ENCODE results near the gene PLEKHJ1. TPM values are rescaled to one million over a fixed set of nuclear protein-coding genes. Genes with fewer than 3 reads are reported as not detected.

PLEKHJ1 gene
- total and polyA plus RNA-seq, 2 of the 8 experiments (the other 6 are each of a cell fraction or from before 2014, with no cell fraction given): 135 to 187 TPM

DNA sequence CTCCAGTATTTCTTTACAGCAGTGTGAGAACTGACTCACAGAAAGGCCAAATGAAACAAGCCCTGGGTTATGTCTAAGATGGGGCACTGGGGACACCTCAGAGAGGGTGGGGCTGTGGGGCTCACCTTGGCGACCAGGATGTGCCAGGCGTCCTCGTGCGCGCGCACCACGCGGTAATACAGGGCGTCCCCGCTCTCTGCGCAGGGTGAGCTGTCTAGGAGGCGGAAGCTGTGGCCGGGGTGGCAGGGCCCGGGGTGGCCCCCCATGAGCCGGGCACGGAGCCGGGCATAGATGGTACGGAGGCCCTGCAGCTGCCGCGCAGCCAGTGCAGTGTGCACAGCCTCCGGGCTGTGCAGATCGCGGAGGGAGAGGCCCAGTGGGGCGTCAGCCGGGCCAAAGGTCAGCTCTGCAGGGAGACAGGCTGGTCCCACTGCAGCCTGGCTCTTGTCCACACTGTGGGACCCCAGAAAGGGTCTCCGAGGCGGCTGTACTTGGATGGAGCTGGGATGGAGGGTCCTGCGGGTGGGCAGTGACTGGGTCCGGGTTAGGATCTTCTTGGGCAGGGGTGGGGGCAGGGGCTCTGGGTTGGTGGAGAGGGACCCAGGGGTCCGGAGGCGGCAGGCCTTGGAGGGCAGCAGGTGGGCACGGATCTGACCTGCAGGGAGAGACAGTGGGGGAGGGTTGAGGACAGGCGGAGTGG, 42.5 kb upstream of the PLEKHJ1 start:
- Histone ChIP-seq H3K9me3 (ENCODE audit: insufficient read depth in 2 of 2, low read depth in 1 of 2, low read length in 1 of 2) (no peaks in the 10 kb centered on the region), H2AK5ac (ENCODE audit: low read depth, low read length) (no peak overlapping the region), H2BK12ac (ENCODE audit: low read depth, low read length) (no peak overlapping the region), H2BK15ac (ENCODE audit: low read length) (no peak overlapping the region), H2BK20ac (ENCODE audit: low read length) (no peak overlapping the region), H3K56ac (replicated peaks; ENCODE audit: insufficient read length, low read depth, low read length) (no peak overlapping the region), H4K5ac (ENCODE audit: insufficient read length, low read depth, low read length) (no peak overlapping the region), H3K4me2 (ENCODE audit: insufficient read depth in 1 of 2, low read depth in 2 of 2, low read length in 2 of 2) (no peak overlapping the region), H3K14ac (ENCODE audit: insufficient read length) (no peak overlapping the region), H2BK120ac (replicated peaks; ENCODE audit: low read depth, low read length) (no peak overlapping the region), H4K91ac (replicated peaks; ENCODE audit: insufficient read length, low read length) (no peak overlapping the region), H3K36me3 (ENCODE audit: control insufficient read depth in 2 of 4, insufficient read depth in 4 of 4, low read length in 3 of 4) (no peaks in the 10 kb centered on the region), H3K23me2 (ENCODE audit: low read depth, low read length) (peaks cover 5% of the 10 kb centered on the region; the same call in 1 of the 2 replicates), H3K4me1 (replicated peaks in 1 of 4; ENCODE audit: control insufficient read depth in 3 of 4, insufficient read depth in 4 of 4, low read length in 3 of 4) (peaks cover 0 to 5% (median under 1%) of the 10 kb centered on the region in 4 experiments; a peak in 2 of 7 replicates), H3K9ac (replicated peaks in 1 of 4; ENCODE audit: extremely low read depth in 1 of 4, low read depth in 3 of 4, low read length in 3 of 4) (no peak overlapping the region), H3K79me2 (ENCODE audit: control insufficient read depth in 1 of 2, insufficient read depth in 2 of 2, low read length in 2 of 2) (peaks cover 0 to 6% of the 10 kb centered on the region in 2 experiments; a peak in 1 of 4 replicates), H2AFZ (ENCODE audit: low read length) (no peak overlapping the region), H2BK5ac (ENCODE audit: low read depth, low read length) (no peak overlapping the region), H4K8ac (ENCODE audit: extremely low read depth, insufficient read depth, low read length) (no peak overlapping the region; the same call in 1 of the 2 replicates), H3K79me1 (ENCODE audit: low read depth, low read length) (peaks cover 3% of the 10 kb centered on the region; the same call in 1 of the 2 replicates), H3K27me3 (replicated peaks in 1 of 4; ENCODE audit: control insufficient read depth in 3 of 4, extremely low read depth in 1 of 4, insufficient read depth in 3 of 4, low read length in 3 of 4) (peaks cover 0 to 17% (median 13%) of the 10 kb centered on the region in 4 experiments; a peak in 5 of 7 replicates), H3K4me3 (ENCODE audit: extremely low read depth in 1 of 4, insufficient read depth in 2 of 4, low read depth in 3 of 4, low read length in 4 of 4) (no peak overlapping the region), H3K18ac (ENCODE audit: extremely low read depth, low read length) (no peak overlapping the region), H3K23ac (ENCODE audit: insufficient read length) (no peak overlapping the region), H4K20me1 (replicated peaks in 1 of 2; ENCODE audit: control insufficient read depth in 1 of 2, insufficient read depth in 2 of 2, low read length in 2 of 2) (peaks cover 5 to 13% of the 10 kb centered on the region in 2 experiments), H3K4ac (replicated peaks; ENCODE audit: insufficient read length, low read depth, low read length) (no peak overlapping the region), H3K27ac (ENCODE audit: low read depth, low read length) (no peak overlapping the region)
- DNase-seq (ENCODE audit: low read depth in 1 of 2, low spot score in 2 of 2) (no peak), FAIRE-seq (no peak)
- CTCF ChIA-PET (ENCODE audit: partially characterized antibody): interaction anchor here (0.8 to 6.2 kb wide), 7 partner anchors 9 to 79 kb away, joined by 3 to 106 read pairs (median 5); partner anchors contain the start of genes JSRP1 and PLEKHJ1
- POLR2A ChIA-PET (ENCODE audit: partially characterized antibody): interaction anchor here (0.5 to 23.4 kb wide), 10 partner anchors 8 to 453 kb away, joined by 3 to 330 read pairs (median 3); partner anchors contain the start of genes AMH and JSRP1
- WGBS, 2 experiments (ENCODE audit: extremely low coverage in 1 of 2, insufficient coverage in 1 of 2, insufficient read length in 1 of 2, insufficient replicate concordance in 2 of 2, low coverage in 1 of 2, low lambda C conversion rate in 2 of 2, missing lambda C conversion rate in 1 of 2): 91% methylated on average over 24 of the region's 33 CpGs; no CpG with 5 or more reads in 1 of the 2 experiments
- TF ChIP-seq TCF12 (IDR thresholded peaks at IDR 0.05; ENCODE audit: low read depth, low read length) (no peak), KDM1A (IDR thresholded peaks at IDR 0.05; ENCODE audit: borderline replicate concordance, low read length) (no peak), HDAC6 (IDR thresholded peaks at IDR 0.05; ENCODE audit: low read depth, low read length) (no peak), CTCF (IDR thresholded peaks at IDR 0.05; ENCODE audit: control extremely low read depth in 1 of 3, insufficient read depth in 1 of 3, low read depth in 1 of 3, low read length in 3 of 3) (no peak)
